SIG-M5 treated with dmso at 0.1 percent for 504 hours (cell line): ENCODE results near the gene NUP214.

Experiments used
- DNase-seq: peaks from one replicate; lab custom pipeline; 2025; ENCODE audit not compliant: unreplicated experiment; lab: John Stamatoyannopoulos, UW

Gene NUP214

DNA sequence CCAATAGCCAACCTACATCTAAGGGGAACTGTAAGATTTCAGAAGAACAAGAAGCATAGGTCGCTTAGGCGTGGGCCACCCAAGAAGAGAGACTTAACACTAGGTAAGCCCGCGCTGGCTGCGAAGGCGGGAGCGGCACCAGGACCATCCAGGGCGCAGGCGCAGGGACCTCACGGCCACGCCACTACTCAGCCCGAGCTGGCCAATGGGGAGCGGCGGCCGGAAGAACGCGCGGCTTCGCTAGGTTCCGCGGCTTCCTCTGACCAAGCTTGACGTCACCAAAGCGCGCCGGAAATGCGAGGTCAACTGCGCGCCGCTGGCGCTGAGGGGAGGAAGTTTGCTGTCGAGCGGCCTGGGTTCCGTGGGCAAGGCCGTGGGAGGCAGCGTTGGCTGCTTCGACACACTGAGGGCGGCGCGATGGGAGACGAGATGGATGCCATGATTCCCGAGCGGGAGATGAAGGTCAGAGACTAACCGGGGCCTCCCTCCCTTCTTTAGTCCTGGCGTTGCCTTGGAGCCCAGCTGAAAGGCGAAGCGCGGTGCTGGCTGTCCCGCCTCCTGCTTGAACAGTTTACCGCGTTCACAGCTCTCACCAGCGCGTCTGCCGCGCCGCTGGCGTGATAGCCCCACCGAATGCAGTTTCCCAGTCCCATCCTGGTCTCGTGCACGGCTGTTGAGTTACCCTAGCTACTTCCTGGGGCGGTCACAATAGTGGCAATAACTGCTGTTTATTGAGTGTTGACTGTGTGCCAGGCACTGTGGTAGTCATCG lies at the start of gene NUP214:
NUP214 (plus strand) TSS at position 299 of the 771 bp plus-strand sequence; CDS start at position 418, 119 bp downstream.
- peak; percentile 94 for DNase-seq

- no peak for DNase-seq
These were observed 48.8 kb upstream of the NUP214 start for GRCh38 chr9:131076347-131077195.

DNA sequence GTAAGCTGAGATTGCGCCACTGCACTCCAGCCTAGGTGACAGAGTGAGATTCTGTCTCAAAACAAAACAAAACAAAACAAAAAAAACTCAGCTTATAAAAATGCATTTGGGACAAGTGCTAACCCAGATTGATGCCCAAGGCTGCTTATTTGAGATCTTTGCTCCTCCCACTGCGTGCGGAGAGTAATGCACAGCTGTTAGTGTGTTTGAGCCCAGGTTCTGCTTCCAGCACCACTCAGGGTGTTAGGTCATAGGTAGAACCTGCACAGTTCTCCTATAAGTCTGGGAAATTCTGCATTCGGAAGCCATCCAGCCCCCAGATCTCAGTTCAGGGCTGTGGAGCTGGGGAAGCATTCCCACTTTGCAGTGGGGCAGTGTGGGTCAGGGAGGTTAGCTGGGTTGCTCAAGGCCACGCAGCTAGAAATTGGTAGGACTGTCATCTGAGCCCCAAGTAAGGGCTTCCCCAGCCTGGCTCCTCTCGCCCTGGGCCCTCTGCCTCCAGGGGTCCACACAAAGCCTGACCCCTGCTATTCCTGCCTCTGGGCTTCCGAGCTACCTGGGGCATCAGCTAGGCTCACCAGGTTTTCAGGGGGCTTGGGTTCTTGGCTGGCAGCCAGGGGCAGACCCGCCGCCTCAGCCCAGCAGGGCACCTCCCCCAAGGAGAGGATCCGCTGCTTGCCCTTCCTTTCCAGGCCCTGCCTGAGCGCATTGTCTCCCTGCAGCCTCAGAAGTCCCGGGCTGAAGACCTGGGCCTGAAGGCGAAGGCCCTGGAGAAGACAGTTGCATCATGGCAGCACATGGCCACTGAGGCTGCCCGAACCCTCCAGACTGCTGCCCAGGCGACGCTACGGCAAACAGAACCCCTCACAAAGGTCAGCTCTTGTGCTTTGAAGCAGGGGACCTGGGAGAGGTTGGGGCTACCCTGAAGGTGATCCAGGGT lies 46.7 kb upstream of the NUP214 start:
- no peak for DNase-seq

- DNase-seq, result no peak
These were observed 44.8 kb upstream of the NUP214 start for GRCh38 chr9:131080589-131080988.

DNA sequence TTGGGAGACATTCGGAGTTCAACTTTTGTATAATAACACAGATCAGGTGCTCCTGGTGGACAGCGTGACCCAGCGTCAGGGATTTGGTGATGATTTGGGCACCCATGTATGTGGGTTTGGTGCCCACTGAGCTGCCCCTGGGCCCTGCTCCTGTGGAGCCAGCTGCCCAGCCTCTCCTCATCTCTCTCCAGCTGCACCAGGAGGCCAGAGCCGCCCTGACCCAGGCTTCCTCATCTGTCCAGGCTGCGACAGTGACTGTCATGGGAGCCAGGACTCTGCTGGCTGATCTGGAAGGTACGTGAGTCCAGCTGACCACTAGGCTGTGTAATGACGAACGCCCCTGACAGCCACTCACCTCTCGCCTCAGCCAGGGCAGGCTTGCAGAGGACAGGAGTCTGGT lies 43.5 kb upstream of the NUP214 start:
- no peak for DNase-seq

- DNase-seq, result no peak
These were observed 42.4 kb upstream of the NUP214 start for GRCh38 chr9:131082774-131083512.

DNA sequence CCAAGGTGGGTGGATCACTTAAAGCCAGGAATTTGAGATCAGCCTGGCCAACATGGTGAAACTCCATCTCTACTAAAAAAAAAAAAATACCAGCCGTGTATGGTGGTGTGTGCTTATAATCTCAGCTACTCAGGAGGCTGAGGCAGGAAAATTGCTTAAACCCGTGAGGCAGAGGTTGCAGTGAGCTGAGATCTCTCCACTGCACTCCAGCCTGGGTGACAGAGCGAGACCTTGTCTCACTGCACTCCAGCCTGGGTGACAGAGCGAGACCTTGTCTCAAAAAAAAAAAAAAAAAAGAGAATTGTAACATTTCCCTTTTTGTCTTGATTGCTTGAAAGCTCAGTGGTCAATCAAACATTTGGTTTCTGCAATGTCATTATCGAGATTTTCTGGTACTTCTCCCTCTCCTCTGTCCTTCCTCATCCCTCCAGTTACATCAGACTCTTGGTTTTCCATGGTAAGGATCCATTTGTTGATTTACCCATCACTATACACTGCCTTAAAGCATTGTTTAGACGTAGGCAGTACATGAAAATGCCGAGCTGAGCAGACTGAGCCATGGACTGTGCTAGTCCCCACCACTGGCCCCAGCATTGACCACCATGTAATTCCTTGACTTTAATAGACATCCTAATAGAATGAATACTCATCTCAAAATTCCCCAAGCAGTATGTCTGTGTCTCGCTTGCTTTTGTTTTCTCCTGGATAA lies 40.6 kb upstream of the NUP214 start:
- no peak for DNase-seq

GRCh38 chr9:131085370-131086122 lies 39.8 kb upstream of the NUP214 start:
- DNase-seq, result no peak

DNA sequence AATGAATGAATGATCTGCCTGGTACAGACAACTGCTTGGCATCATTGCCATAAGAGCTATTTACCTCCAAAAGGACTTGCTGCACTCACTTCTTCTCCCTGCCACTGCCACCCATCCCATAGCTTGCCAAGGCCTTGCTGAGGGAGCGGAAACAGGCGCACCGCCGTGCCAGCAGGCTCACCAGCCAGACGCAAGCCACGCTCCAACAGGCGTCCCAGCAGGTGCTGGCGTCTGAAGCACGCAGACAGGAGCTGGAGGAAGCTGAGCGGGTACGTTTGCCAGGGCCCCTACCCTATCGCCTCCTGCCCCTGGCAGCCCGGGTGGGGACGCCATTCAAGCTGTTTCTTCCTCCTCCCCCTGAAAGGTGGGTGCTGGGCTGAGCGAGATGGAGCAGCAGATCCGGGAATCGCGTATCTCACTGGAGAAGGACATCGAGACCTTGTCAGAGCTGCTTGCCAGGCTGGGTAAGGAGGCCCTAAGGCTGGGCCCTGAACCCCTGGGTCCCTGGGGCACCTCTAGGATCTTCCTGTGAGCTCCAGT lies 38.0 kb upstream of the NUP214 start:
- no peak for DNase-seq

DNA sequence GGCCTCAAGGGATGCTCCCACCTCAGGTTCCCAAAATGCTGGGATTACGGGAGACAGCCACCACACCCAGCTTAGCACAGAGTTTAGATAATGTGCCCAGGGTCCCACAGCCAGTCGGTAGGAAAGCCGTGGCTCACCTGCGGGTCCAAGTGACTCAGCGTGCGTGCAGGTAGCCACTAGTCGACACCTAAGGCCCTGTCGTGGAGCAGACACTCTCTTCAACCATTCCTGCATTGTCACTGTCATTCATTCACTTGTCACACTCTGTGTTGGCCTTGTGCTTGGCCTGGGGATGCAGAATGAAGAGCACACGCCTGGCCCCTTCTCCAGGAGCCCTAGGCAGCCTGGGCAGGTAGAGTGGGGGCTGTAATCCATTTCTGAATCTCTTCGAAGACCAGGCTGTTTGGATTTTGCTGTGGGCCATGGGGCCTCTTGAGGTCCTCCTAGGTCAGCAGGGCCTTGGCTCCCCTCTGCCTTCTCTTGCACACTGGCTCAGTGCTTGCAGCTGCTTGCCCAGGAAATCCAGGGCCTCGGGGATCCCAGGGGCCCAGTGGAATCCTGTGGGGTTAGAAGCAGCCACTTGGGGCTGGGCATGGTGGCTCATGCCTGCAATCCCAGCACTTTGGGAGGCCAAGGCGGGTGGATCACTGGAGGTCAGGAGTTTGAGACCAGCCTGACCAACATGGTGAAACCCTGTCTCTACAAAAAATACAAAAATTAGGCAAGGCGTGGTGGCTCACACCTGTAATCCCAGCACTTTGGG lies 35.2 kb upstream of the NUP214 start:
- DNase-seq, result no peak

- DNase-seq, result no peak
These were observed 33.9 kb upstream of the NUP214 start for GRCh38 chr9:131091352-131091992.

GRCh38 chr9:131092030-131092429 lies 33.4 kb upstream of the NUP214 start:
- DNase-seq, result no peak

- DNase-seq, result no peak
These were observed 32.6 kb upstream of the NUP214 start for GRCh38 chr9:131092548-131093440.

GRCh38 chr9:131094015-131094414 lies 31.4 kb upstream of the NUP214 start:
- no peak for DNase-seq

- no peak for DNase-seq
These were observed 30.8 kb upstream of the NUP214 start for GRCh38 chr9:131094622-131095021.

- DNase-seq, result no peak
These were observed 29.6 kb upstream of the NUP214 start for GRCh38 chr9:131095666-131096268.
